ENCODE results near the gene DCX. TPM values are rescaled to one million over a fixed set of nuclear protein-coding genes. Genes with fewer than 3 reads are reported as not detected.

DCX gene
- total RNA-seq, 1 donor from 2014 or later = 0.05 TPM

GRCh38 chrX:111308039-111308438 is 104.0 kb downstream of the DCX start:
- DNase-seq = no peak
- Histone ChIP-seq H3K4me3 (no peak overlapping the region), H3K36me3 (no peaks in the 10 kb centered on the region), H3K27me3 (ENCODE audit: low read depth) (no peaks in the 10 kb centered on the region), H3K27ac (replicated peaks) (no peak overlapping the region), H3K9me3 (replicated peaks) (no peaks in the 10 kb centered on the region), H3K4me1 (no peaks in the 10 kb centered on the region)
- intact Hi-C loops (cut with micrococcal nuclease) = no loop called here
- no peak for TF ChIP-seq CTCF (IDR thresholded peaks at IDR 0.05; ENCODE audit: borderline replicate concordance)

- Histone ChIP-seq H3K27me3 (ENCODE audit: low read depth) (no peaks in the 10 kb centered on the region), H3K9me3 (replicated peaks) (no peaks in the 10 kb centered on the region), H3K4me3 (no peak overlapping the region), H3K4me1 (no peaks in the 10 kb centered on the region), H3K27ac (replicated peaks) (no peak overlapping the region), H3K36me3 (no peaks in the 10 kb centered on the region)
- intact Hi-C loops (cut with micrococcal nuclease) = no loop called here
- no peak for TF ChIP-seq CTCF (IDR thresholded peaks at IDR 0.05; ENCODE audit: borderline replicate concordance)
- DNase-seq = no peak
These were observed 109.7 kb downstream of the DCX start for GRCh38 chrX:111302284-111302683.

- DNase-seq = no peak
- no peak overlapping the region for H3K27ac ChIP-seq (replicated peaks)
- H3K4me1 ChIP-seq = no peaks in the 10 kb centered on the region
- TF ChIP-seq CTCF (IDR thresholded peaks at IDR 0.05; ENCODE audit: borderline replicate concordance) = no peak
- H3K36me3 ChIP-seq = no peaks in the 10 kb centered on the region
- H3K4me3 ChIP-seq = no peak overlapping the region
- intact Hi-C loops (cut with micrococcal nuclease) = no loop called here
- H3K9me3 ChIP-seq (replicated peaks) = no peaks in the 10 kb centered on the region
- no peaks in the 10 kb centered on the region for H3K27me3 ChIP-seq (ENCODE audit: low read depth)
These were observed 123.2 kb downstream of the DCX start for GRCh38 chrX:111288841-111289240.

GRCh38 chrX:111284631-111285293 is 127.2 kb downstream of the DCX start:
- intact Hi-C loops (cut with micrococcal nuclease) = no loop called here
- no peak overlapping the region for H3K4me3 ChIP-seq
- no peak for TF ChIP-seq CTCF (IDR thresholded peaks at IDR 0.05; ENCODE audit: borderline replicate concordance)
- no peaks in the 10 kb centered on the region for H3K27me3 ChIP-seq (ENCODE audit: low read depth)
- no peak for DNase-seq
- H3K36me3 ChIP-seq = no peaks in the 10 kb centered on the region
- no peaks in the 10 kb centered on the region for H3K9me3 ChIP-seq (replicated peaks)
- no peaks in the 10 kb centered on the region for H3K4me1 ChIP-seq
- no peak overlapping the region for H3K27ac ChIP-seq (replicated peaks)

GRCh38 chrX:111283446-111283845 is 128.5 kb downstream of the DCX start:
- H3K27ac ChIP-seq (replicated peaks) = no peak overlapping the region
- H3K9me3 ChIP-seq (replicated peaks) = no peaks in the 10 kb centered on the region
- no peaks in the 10 kb centered on the region for H3K4me1 ChIP-seq
- H3K4me3 ChIP-seq = no peak overlapping the region
- no peaks in the 10 kb centered on the region for H3K36me3 ChIP-seq
- intact Hi-C loops (cut with micrococcal nuclease) = no loop called here
- TF ChIP-seq CTCF (IDR thresholded peaks at IDR 0.05; ENCODE audit: borderline replicate concordance) = no peak
- no peak for DNase-seq
- no peaks in the 10 kb centered on the region for H3K27me3 ChIP-seq (ENCODE audit: low read depth)

Data from left ventricle myocardium inferior (tissue), 1 donor.